KOPT-K1 (cell line): ENCODE data around the gene RBMX2.
"Not testable (repeated sequence)": the region's sequence is repeated elsewhere in the genome, so short reads cannot be mapped to it uniquely, and the experiment has no call there.

Experiments used
- H3K27ac ChIP-seq: fragments of 200-600 bp; sonication (generic); 2 replicates; pipeline ENCODE4 v1.5.1; 2016; ENCODE audit warnings: antibody characterized with exemption, mild to moderate bottlenecking, low read depth, low read length; ENCODE audit not compliant: poor library complexity, severe bottlenecking
- H3K36me3 ChIP-seq: fragments of 200-600 bp; sonication (generic); 2 replicates; pipeline ENCODE4 v1.5.1; 2017; ENCODE audit warnings: antibody characterized with exemption, mild to moderate bottlenecking, low read length, moderate library complexity; ENCODE audit not compliant: insufficient read depth
- H3K9me3 ChIP-seq: fragments of 200-600 bp; sonication (generic); 2 replicates; pipeline ENCODE4 v1.5.1; 2017; ENCODE audit warnings: antibody characterized with exemption, low read length, mild to moderate bottlenecking; ENCODE audit not compliant: insufficient read depth, poor library complexity, severe bottlenecking

The RBMX2 gene

DNA sequence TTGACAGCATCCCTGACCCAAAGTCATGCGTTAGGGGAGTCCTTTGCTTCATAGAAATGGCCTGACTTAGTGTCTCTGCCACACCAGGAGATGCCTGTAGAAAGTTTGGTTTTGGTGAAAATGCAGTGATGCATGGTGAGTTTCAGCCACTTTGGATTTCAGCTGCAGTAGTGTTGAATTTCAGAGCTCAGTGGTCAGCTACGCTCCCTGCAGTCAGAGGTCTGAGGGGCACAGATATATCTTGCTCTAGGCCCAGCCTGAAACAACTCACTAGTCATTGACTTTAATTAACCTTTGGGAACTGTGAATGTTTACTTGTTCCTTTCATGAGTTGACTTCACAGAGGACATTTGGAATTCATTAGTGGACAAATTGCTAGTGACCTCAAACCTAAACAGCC is 17.5 kb downstream of the RBMX2 start:
- Histone ChIP-seq H3K27ac (peak overlapping the region; percentile 95), H3K9me3 (no peaks in the 10 kb centered on the region), H3K36me3 (peaks cover 1% of the 10 kb centered on the region; the same call in 1 of the 2 replicates)

GRCh38 chrX:130426531-130426930 is 24.7 kb downstream of the RBMX2 start:
- H3K36me3 ChIP-seq, result no peaks in the 10 kb centered on the region

GRCh38 chrX:130429236-130429635 is 27.4 kb downstream of the RBMX2 start:
- not testable (repeated sequence) for H3K9me3 ChIP-seq, H3K36me3 ChIP-seq, H3K27ac ChIP-seq

More at GRCh38 chrX:130426531-130426930, 24.7 kb downstream of the RBMX2 start:
- no peak overlapping the region for H3K27ac ChIP-seq
- H3K9me3 ChIP-seq, result no peaks in the 10 kb centered on the region

DNA sequence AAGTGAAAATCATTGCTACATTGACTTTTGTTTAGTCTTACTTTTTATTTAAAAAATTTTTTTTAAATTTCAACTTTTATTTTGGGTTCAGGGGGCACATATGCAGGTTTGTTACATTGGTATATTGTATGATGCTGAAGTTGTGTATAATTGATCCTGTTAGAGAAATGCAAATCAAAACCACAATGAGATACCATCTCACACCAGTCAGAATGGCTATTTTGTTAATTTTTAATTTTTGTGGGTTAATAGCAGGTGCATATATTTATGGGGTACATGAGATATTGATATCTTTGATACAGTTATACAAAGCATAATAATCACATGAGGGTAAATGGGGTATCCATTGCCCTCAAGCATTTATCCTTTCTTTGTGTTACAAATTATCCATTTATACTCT is 34.1 kb downstream of the RBMX2 start:
- Histone ChIP-seq H3K9me3 (peaks cover 8% of the 10 kb centered on the region), H3K36me3 (no peaks in the 10 kb centered on the region), H3K27ac (no peak overlapping the region)

GRCh38 chrX:130437996-130438395 is 36.2 kb downstream of the RBMX2 start:
- H3K9me3 ChIP-seq, H3K27ac ChIP-seq, H3K36me3 ChIP-seq: not testable (repeated sequence)

DNA sequence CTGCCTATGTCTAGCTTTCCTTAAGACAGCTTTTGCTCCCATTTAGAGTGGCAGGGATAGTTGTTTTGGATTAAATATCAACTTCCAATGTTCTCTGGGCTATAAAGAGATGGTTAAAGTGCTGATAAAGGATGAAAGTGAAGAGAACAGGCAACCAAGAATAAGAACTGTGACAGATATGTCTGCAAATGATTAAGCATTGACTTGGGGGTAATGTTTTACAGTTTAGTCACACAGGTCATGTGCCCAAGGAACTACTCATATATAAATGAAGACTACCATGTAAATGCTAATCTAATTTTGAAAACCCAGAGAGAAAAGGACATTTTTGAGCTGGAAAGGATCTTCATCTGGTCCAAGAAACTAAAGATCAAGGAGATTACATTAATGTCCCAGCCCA is 42.1 kb downstream of the RBMX2 start:
- Histone ChIP-seq H3K27ac (no peak overlapping the region), H3K9me3 (peaks cover 3% of the 10 kb centered on the region), H3K36me3 (no peaks in the 10 kb centered on the region)

DNA sequence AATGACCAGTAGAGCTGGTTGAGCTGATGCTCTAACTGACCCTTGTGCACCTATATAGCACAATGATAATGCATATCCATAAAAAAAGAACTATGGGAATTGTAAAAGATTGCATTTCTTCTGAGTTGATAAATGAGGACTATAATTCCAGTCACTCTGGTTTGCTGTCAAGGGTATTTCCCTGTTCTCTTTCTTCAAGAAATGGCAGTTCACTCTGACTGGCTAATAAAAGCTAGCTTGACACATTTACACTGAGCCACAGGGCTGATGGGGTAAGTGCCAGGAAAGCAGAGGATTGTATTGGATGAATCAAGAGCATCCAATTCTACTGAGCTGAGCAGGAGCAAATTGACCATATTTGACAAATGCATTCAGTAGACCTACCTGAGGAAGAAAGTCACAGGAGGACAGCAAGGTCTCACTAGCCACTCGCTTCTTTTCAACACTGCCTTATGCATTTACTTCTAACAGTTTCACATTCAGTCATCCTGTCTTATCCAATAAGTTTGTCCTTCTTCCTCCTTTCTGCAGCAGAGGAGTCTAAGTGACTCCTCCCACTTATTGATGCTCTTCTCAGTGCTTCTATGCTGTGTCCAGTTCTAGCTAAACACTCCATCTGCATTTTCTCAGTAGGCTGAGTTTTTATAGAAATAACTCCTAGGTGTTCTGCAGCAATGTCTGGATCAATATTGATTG is 43.0 kb downstream of the RBMX2 start:
- no peaks in the 10 kb centered on the region for H3K36me3 ChIP-seq
- no peaks in the 10 kb centered on the region for H3K9me3 ChIP-seq
- no peak overlapping the region for H3K27ac ChIP-seq

DNA sequence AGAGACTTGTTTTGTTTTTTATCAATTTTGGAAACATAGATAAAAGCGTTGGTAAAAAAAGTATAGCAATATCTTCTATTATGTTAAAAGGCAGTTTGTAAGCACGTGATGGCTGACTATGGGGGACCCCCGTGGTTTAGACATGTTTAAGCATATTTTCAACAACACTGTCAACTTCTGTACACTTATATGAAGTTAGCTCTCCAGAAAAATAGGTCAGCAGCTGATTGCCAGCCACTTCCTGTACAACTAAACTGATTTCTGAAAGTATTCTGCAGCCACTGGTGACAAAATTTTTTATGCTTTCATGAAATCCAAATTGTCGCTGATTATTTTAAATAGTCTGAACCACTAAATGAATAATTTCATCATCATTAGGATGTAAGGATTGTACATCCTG is 45.2 kb downstream of the RBMX2 start:
- Histone ChIP-seq H3K27ac (peak overlapping the region; percentile 22), H3K36me3 (no peaks in the 10 kb centered on the region), H3K9me3 (no peaks in the 10 kb centered on the region)
